K562 (cell line): ENCODE data around the gene FKRP. TPM values are rescaled to one million over a fixed set of nuclear protein-coding genes. Genes with fewer than 3 reads are reported as not detected.
A peak's percentile ranks its signal among the peaks of the same experiment; 100 is the strongest.

Source experiments
- ARID3A ChIP-seq: IDR thresholded peaks from 2 replicates; pipeline ENCODE4 v1.6.1; 2012; ENCODE audit warnings: low read depth, low read length, improper control_type of control experiment, borderline replicate concordance
- E4F1 ChIP-seq: fragments of 250-450 bp; sonication (Bioruptor Pico); IDR thresholded peaks from 2 replicates; pipeline ENCODE4 v1.5.0; 2021; ENCODE audit warnings: mild to moderate bottlenecking, borderline replicate concordance
- FOXJ2 ChIP-seq: fragments of 200-800 bp; sonication (Bioruptor generic); IDR thresholded peaks from 2 replicates; pipeline ENCODE4 v1.6.1; 2016; ENCODE audit warnings: missing genetic modification characterization, missing compliant biosample characterization
- HDAC3 ChIP-seq: fragments of 450-650 bp; IDR thresholded peaks from 2 replicates; pipeline ENCODE4 v1.6.1; 2018; ENCODE audit warnings: borderline replicate concordance, mild to moderate bottlenecking, moderate library complexity; ENCODE audit not compliant: partially characterized antibody
- NCOA4 ChIP-seq: fragments of 450-650 bp; IDR thresholded peaks from 2 replicates; pipeline ENCODE4 v1.6.1; 2018; ENCODE audit warnings: mild to moderate bottlenecking; ENCODE audit not compliant: partially characterized antibody
- NEUROD1 ChIP-seq: fragments of 150-350 bp; IDR thresholded peaks from 2 replicates; pipeline ENCODE4 v1.6.1; 2014; ENCODE audit warnings: borderline replicate concordance, low read length, low read depth; ENCODE audit not compliant: partially characterized antibody
- NR1H2 ChIP-seq: sonication (generic); formaldehyde crosslinking; IDR thresholded peaks from 2 replicates; pipeline ENCODE4 v1.4.0; 2020; ENCODE audit warnings: mild to moderate bottlenecking, missing genetic modification reagents
- PRPF4 ChIP-seq: fragments of 200-400 bp; formaldehyde crosslinking; IDR thresholded peaks from one replicate; pipeline ENCODE4 v1.6.1; 2017; ENCODE audit warnings: low read length, low read depth, mild to moderate bottlenecking; ENCODE audit not compliant: insufficient read depth, poor library complexity, severe bottlenecking
- SRSF7 ChIP-seq: fragments of 200-400 bp; formaldehyde crosslinking; optimal IDR thresholded peaks from 2 replicates; pipeline ENCODE3; 2017; ENCODE audit warnings: mild to moderate bottlenecking, low read depth, low read length
- TAF1 ChIP-seq: IDR thresholded peaks from 2 replicates; pipeline ENCODE4 v1.6.1; 2011; ENCODE audit warnings: mild to moderate bottlenecking, low read length, moderate library complexity; ENCODE audit not compliant: insufficient read depth, control insufficient read depth, severe bottlenecking; ENCODE audit errors: extremely low read depth
- TBL1XR1 ChIP-seq, 2 experiments: IDR thresholded peaks; 2 replicates each; pipeline ENCODE4 v1.6.1; 2012; ENCODE audit warnings: improper control_type of control experiment in 2 of 2, low read length in 2 of 2, mild to moderate bottlenecking in 1 of 2
- USF1 ChIP-seq: sonication (generic); formaldehyde crosslinking; IDR thresholded peaks from 2 replicates; pipeline ENCODE4 v1.9.0; 2022; ENCODE audit warnings: mild to moderate bottlenecking, missing genetic modification reagents
- ZBTB33 ChIP-seq: sonication (generic); formaldehyde crosslinking; IDR thresholded peaks from 2 replicates; pipeline ENCODE4 v1.8.1; 2023; ENCODE audit warnings: mild to moderate bottlenecking, missing genetic modification reagents
- ZBTB49 ChIP-seq: sonication (generic); formaldehyde crosslinking; IDR thresholded peaks from 2 replicates; pipeline ENCODE4 v1.8.0; 2022; ENCODE audit warnings: missing genetic modification reagents, mild to moderate bottlenecking, borderline replicate concordance
- ZNF77 ChIP-seq: fragments of 250-450 bp; sonication (Bioruptor Pico); IDR thresholded peaks from 2 replicates; pipeline ENCODE4 v1.5.0; 2020
- polyA plus RNA-seq, 8 experiments: library from polyadenylated mRNA; depleted of rRNA in 4 of 8; stranded (reverse) in 5 of 8; unstranded in 3 of 8; fragments of >200 nt; fragmentation: Nextera tagmentation in 2 of 8; fragmentation: Illumina TruSeq in 1 of 8; extraction: Ambion mirVana in 2 of 8; extraction: Trizol in 1 of 8; gene quantifications; 2 replicates each; pipeline versions ENCODE4 v1.2.1 to v1.2.3, GENCODE V29; 2011 to 2014; ENCODE audit warnings: inconsistent platforms in 1 of 8, missing spikeins in 1 of 8
- total RNA-seq, 7 experiments: library from RNA; depleted of rRNA in 6 of 7; stranded (reverse); fragments of >200 nt in 6 of 7; fragmentation: Illumina TruSeq in 2 of 7; extraction: Trizol in 2 of 7; gene quantifications; 2 replicates each; pipeline versions ENCODE4 v1.2.1 to v1.2.3, GENCODE V29; 2011 to 2021; ENCODE audit warnings: low replicate concordance in 1 of 7

Gene FKRP
- total and polyA plus RNA-seq, 9 of the 15 experiments (the other 6 are each of a cell fraction or from before 2014, with no cell fraction given): 0.68 to 16.1 (median 6.5) TPM

- no peak for TF ChIP-seq ZBTB49 (CRISPR knock-in tag)
- TF ChIP-seq TAF1: peak; percentile 3
- TF ChIP-seq ZNF77 (CRISPR knock-in tag): no peak
- no peak for TF ChIP-seq HDAC3
- TF ChIP-seq ARID3A: no peak
- no peak for TF ChIP-seq USF1 (CRISPR knock-in tag)
- no peak for TF ChIP-seq TBL1XR1 (IDR thresholded peaks at IDR 0.05; ENCODE audit: low read length in 2 of 2)
- TF ChIP-seq FOXJ2 (tag): no peak
- TF ChIP-seq ZBTB33 (CRISPR knock-in tag): 0 out of 2 replicates have a peak, but pooled peaks have one; percentile 22
- no peak for TF ChIP-seq NR1H2 (CRISPR knock-in tag)
- no peak for TF ChIP-seq E4F1 (CRISPR knock-in tag)
- no peak for TF ChIP-seq NEUROD1
- TF ChIP-seq PRPF4: no peak
- TF ChIP-seq SRSF7: no peak
- no peak for TF ChIP-seq NCOA4
These were observed 612 bp downstream of the FKRP start, which contains the start of gene STRN4 (continued) for GRCh38 chr19:46746281-46747057.
